Dedifferentiated amniotic fluid mesenchymal stem cell (primary cell): ENCODE measurements around the gene DLX5.

ENCODE experiments used
- DNase-seq: peaks from one replicate; pipeline ENCODE4 v3.0.0-alpha.2; 2016; ENCODE audit errors: extremely low spot score

Gene DLX5

GRCh38 chr7:97018126-97018601 lies 6.5 kb downstream of the DLX5 start:
- DNase-seq = no peak

DNA sequence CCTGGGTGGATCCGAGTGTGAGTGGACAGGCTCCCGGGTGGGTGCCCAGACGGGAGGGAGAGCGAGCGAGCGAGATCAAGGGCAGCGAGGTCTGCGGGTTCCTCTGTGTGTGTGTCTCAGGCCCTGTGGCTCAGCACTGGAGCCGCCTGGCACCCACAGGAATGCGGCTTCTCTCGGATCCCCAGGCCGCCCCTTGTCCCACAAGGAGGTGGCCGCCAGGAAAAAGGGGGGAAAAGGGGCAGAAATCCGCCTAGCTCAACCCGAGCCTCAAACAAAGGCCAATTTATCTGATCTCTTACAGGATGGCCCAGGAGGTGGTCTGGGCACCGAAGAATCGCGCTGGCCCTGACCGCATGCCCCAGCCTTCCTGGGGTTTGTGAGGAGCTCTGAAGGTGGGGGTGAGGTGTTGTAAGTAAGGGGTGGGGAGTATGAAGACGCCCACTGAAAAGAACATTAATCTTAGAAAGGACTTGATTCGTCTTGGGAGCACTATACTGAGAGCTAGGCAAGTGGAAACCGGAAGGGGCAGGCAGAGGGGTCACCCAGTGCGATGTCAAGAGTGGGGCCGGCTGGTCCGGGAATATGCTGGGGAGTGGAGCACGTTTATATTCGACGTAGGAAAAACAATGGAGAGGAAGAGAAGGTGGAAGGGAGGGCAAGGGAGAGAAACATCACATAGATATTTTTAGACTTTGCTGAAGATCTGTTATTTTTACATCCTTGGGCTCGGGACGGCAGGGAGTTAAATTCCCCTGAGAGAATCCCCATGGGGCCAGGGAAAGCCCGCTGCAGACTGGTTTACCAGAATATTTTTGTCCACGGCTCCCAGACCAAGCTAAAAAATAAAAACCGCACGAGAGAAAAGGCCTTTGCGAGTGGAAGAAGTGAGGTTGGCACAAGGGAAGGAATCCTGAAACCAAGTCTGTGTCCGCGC lies 7.2 kb downstream of the DLX5 start:
- DNase-seq = no peak

- no peak for DNase-seq
Observed at GRCh38 chr7:97016381-97017191, 8.0 kb downstream of the DLX5 start.

DNA sequence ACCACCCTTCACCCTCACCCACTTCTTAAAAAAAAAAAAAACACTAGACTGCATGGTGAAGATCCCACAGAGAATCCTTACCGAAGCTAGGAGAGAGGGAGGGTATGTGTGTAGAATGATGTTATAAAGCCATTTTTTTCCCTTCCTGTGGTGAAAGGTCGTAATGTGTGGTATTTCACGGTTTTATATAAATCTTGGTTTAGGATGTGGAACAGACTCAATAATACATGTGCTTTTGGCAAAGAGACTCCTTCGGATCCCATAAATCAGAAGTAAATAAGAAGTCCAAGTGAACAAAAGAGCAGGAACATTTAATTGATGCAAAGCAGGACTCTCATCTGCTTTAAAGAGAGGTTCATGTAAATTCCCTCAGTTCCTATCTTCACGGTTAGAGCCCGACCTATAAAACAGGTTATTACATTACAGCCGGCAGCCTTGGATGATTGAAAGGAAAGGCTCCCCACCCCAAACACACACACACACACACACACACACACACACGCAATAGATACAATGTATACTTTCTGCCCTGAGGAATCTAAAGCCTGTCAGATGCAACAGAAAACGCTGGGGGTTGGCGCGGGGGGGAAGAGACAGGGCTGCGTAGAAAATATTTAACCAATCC lies 8.8 kb downstream of the DLX5 start:
- no peak for DNase-seq

GRCh38 chr7:97015279-97015678 lies 9.4 kb downstream of the DLX5 start:
- no peak for DNase-seq

DNA sequence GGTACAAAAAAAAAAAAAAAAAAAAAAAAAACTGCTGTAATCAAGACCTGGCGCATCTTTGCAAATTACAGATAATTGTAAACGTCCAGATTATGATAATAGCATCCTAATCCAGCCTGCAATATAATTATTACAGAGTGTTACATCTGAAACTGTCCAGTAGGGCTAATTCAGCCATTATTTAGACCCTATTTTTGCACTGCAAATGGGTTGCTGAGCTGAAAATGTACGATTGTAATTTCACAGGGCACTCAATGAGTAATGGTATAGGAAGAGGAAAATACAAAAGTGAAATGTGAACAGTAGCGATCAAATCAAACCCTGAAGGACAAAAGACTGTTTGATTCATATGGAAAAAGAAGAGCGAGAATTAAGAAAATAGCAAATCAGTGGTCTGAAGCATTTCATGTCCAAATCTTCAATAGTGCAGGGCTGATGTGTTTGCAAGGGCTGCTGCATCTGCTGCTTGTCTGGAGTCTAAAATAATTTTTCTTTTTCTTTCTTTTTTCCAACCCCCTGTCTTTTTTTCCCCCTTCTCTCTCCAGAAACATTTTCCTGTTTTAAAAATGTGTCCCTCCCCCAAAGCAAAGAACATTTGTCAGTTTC lies 10.4 kb downstream of the DLX5 start:
- DNase-seq = no peak

GRCh38 chr7:97013845-97014134 lies 10.8 kb downstream of the DLX5 start:
- no peak for DNase-seq

DNA sequence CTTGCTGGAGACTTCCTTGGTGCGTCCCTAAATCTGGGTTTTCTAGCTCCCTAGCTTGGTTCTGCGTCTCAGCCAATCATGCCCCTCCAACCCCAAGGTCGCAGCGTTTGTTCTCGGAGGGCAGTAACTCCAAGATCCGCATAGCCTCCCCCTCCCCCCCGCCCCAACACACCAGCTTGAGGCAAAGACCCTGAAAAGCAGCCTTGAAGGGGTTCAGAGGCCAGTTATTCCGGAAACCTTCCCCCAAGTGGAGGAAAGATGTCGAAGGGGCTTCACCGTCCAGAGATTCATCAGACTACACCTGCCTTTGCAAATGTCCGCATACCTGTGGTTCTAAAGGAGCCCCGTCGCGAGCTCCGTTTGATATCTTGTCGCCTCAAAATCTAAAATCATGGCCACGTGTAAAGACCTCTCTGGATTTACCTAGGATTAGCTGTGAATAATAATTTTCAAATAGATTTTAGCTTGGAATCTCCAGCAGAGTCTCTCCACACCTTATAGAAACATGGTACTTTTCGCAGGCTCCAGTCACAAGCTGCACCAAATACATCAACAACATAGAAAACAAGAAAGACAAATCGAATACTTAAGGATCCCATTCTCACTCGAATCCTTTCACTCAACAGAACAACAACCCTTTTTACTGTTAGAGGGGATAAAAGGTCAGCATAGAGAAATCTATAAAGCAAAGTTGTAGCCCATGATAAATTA lies 11.3 kb downstream of the DLX5 start:
- no peak for DNase-seq

- DNase-seq = no peak
Observed at GRCh38 chr7:97012365-97013133, 12.1 kb downstream of the DLX5 start.

DNA sequence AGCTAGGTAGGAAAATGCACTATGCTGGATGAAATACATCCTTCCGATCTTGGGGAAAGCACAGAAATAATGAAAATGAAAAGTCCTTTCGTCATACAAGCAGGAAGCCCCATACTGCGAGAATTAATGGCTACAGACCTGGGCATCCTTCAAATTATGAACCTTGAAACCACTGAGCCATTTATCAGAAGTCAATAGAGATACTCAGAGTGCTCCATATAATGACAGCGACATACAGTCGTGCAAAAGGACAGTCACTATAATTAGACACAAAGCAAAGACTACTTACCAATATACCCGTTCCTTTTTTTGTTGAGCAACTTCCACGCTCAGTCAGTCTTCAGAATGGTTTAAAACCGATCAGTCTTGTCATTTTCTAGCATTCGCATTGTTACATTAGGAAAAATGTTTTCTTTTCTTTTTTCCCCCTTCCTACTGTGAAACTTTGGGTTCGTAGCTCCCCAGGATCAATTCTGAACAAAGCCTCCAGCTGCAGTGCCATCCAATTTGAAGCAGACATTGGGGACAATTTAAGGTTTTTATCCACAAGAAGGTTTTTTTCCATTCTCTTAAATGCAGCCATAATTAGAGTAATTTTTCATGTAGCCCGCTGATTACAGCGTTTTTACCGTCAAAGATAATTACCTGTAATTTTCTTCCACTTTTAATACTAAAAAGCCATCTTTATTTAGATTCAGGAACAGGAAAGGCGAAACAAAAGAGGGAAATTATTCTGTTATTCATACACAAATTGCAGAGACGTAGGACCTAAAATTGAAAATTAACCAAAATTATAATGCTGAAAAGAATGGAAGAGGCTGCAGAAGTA lies 12.9 kb downstream of the DLX5 start:
- no peak for DNase-seq

DNA sequence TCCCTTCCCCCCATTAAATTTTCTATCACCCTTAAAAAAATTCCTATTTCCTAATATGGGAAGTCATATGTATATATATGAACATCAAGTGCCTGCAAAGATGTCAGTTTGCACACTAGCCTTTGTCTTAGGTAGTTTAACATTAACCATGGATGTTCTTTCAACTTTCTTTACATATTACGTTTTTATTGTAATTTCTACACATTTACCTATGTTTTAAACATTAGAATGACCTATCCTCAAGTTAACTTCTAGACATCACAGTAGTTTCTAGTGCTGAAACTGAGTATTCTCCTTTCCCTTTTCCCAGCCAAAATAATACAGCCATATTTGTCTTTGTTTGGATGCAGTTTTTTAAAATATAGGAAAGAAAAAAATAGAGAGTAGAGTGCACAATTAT lies 13.5 kb downstream of the DLX5 start:
- no peak for DNase-seq

DNA sequence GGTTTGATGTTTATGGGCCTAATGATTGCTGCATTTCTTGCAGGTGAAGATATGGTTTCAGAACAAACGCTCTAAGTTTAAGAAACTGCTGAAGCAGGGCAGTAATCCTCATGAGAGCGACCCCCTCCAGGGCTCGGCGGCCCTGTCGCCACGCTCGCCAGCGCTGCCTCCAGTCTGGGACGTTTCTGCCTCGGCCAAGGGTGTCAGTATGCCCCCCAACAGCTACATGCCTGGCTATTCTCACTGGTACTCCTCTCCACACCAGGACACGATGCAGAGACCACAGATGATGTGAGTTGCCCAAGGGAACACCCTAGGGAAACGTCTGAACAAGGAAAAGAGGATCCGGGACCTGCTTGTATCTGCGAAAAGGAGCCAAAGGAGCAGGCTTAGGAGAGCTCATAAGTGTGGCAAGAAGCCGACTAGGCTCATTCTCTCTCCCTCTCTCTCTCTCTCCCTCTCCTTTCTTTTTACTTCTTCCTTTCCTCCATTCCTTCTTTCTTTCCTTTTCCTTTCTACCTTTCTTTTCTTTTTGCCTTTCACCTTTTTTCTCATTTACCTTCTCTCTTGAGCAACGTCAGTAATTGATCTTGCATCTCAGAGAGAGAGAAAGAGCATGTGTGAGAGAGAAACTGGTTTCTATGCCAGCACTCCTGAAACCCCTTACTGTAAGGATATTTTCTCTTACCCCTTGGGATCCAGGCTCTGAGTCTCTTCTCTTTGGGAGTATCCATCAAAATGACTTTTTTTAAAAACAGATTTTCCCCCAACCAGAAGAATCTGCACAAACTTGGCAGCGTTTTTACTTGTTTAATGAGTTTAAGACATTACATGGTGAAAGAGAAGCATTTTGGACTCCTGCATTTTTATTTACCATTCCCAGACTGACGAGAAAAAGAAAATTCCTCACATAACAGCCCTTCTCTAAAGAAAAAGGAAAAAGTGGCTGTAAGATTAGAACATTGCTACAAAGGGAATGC lies 14.6 kb downstream of the DLX5 start:
- DNase-seq = no peak

- DNase-seq = no peak
Observed at GRCh38 chr7:97008275-97008917, 16.2 kb downstream of the DLX5 start.

- DNase-seq = no peak
Observed at GRCh38 chr7:97007583-97007861, 17.1 kb downstream of the DLX5 start.

DNA sequence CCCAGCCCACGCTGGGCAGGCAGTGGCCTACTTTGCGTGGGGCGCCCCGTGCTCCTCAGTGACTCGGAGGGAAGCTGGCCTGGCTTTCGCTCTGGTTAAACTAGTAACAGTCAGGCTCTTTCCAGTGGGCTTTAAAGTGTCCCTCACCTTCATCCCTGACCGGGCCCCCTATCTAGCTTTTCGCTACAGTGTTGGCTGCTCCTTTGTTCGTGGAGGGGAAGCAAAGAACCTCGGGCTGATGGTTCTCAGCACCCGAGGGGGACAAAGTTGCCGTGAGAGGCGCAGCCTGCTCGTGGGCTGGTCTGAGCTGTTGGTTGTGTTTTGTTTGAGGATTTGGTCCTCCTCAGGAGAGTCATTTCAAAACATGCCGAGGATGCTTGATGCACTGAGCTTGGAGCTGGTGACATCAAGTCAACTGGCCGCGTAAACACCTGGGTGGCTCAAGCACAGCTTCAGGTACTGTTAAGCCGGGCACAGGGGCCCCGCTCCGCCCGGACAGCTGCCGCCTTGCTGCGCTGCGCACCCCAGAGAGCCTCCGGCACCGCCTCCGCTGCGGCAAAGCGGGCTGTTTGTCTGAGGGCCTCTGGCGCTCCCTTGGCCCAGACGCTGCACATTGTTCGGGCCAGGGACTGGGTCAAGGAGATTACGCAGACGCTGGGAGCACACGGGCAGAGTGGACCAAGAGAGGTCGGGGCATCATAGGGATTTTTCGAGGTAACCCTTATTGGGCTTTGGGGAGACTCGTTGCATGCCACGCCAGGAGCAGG lies 17.6 kb downstream of the DLX5 start:
- DNase-seq = no peak

DNA sequence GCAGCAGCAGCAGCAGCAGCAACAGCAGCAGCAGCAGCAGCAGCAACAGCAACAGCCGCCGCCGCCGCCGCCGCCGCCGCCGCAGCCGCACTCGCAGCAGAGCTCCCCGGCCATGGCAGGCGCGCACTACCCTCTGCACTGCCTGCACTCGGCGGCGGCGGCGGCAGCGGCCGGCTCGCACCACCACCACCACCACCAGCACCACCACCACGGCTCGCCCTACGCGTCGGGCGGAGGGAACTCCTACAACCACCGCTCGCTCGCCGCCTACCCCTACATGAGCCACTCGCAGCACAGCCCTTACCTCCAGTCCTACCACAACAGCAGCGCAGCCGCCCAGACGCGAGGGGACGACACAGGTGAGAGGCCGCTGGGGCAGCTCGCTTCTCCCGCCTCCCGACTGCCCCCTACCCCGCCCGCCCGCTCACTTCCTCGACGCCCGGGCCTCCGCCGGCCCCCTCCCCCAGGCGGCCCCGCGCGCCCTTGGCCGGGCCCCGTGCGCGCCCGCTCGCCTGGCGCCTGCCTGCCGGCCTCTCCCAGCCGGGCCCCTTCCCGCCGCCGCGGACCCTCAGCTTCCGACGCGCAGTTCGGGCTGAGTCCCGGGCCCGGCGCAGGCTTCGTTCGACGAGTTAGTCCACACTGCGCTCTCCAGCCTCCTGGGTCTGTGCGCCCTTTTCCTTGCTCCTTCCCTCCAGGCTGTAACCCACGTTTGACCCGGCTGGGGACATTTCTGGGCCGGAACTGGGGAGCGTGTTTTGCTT lies 18.4 kb downstream of the DLX5 start:
- DNase-seq = no peak
